ENCODE data around the gene HIRA. TPM values are rescaled to one million over a fixed set of nuclear protein-coding genes. Genes with fewer than 3 reads are reported as not detected.

Gene HIRA
- total and polyA plus RNA-seq, 11 donors, result 3.7 to 25.4 (median 17.3) TPM

DNA sequence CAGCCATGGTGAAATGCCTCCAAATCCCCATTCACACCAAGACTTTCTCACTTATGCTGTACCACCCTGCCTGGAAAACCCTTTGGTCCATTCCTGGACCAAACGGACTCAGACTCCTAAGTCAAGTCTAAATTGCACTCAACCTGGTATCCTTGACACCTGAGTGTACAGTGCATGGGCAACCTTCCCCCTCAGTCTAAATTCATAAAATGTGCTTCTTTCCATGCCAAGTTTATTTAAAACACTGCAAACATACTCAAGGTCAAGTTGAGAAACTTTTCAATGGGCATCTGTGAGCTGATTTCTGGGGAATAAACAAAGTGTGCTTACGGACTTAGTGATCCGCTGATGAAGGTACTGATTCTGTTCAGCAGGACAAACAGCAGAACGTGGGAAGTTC, 26.4 kb downstream of the HIRA start:
- TF ChIP-seq, protein P1, sequence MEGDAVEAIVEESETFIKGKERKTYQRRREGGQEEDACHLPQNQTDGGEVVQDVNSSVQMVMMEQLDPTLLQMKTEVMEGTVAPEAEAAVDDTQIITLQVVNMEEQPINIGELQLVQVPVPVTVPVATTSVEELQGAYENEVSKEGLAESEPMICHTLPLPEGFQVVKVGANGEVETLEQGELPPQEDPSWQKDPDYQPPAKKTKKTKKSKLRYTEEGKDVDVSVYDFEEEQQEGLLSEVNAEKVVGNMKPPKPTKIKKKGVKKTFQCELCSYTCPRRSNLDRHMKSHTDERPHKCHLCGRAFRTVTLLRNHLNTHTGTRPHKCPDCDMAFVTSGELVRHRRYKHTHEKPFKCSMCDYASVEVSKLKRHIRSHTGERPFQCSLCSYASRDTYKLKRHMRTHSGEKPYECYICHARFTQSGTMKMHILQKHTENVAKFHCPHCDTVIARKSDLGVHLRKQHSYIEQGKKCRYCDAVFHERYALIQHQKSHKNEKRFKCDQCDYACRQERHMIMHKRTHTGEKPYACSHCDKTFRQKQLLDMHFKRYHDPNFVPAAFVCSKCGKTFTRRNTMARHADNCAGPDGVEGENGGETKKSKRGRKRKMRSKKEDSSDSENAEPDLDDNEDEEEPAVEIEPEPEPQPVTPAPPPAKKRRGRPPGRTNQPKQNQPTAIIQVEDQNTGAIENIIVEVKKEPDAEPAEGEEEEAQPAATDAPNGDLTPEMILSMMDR (IDR thresholded peaks at IDR 0.05), result no peak
- no peak for TF ChIP-seq POLR2A (IDR thresholded peaks at IDR 0.05)
- Histone ChIP-seq H3K4me1 (peaks cover 0 to 21% (median 8%) of the 10 kb centered on the region in 12 donors), H3K9me3 (no peaks in the 10 kb centered on the region), H3K27ac (no peak overlapping the region), H3K4me3 (no peak overlapping the region), H3K36me3 (peaks cover 0 to 92% (median 70%) of the 10 kb centered on the region in 9 donors), H3K27me3 (no peaks in the 10 kb centered on the region)
- WGBS, 4 donors, result 93 to 97% (median 95%) methylated on average over 4 of the region's 4 CpGs
- DNase-seq (no peak), ATAC-seq (no peak)
- intact Hi-C loops (cut with DNase I), result no loop called here

DNA sequence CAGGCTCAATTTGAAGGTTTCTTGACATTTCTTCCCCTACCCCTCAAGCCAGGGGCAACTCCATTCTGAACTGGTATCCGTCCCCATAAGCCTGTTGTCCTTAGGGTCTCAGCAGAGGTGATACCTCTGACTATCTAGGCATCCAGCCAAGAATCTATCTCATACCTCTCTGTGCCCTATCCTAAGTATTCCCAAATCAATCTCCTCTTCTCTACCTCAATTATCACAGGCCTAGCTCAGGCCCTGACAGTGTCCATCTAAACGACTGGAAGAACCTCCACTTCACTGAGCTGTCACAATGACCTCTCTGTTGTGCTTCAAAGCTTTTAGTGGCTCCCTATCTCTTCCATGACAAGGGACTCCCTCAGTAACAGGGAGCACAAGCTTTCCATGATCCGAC, 26.9 kb downstream of the HIRA start:
- Histone ChIP-seq H3K27me3 (no peaks in the 10 kb centered on the region), H3K4me1 (peaks cover 0 to 21% (median 8%) of the 10 kb centered on the region in 12 donors), H3K27ac (no peak overlapping the region), H3K4me3 (no peak overlapping the region), H3K9me3 (no peaks in the 10 kb centered on the region), H3K36me3 (peaks cover 0 to 92% (median 70%) of the 10 kb centered on the region in 9 donors)
- WGBS, 4 donors, result 77 to 87% (median 82%) methylated on average over 3 of the region's 3 CpGs
- DNase-seq, result no peak
- intact Hi-C loops (cut with DNase I), result loop anchor here in 1 of 10 donors (5.0 kb wide), 1 partner anchor 48 kb away; no protein-coding TSS in a partner anchor
- no peak for ATAC-seq
- no peak for TF ChIP-seq POLR2A (IDR thresholded peaks at IDR 0.05)
- TF ChIP-seq, protein P1 (IDR thresholded peaks at IDR 0.05), result no peak

DNA sequence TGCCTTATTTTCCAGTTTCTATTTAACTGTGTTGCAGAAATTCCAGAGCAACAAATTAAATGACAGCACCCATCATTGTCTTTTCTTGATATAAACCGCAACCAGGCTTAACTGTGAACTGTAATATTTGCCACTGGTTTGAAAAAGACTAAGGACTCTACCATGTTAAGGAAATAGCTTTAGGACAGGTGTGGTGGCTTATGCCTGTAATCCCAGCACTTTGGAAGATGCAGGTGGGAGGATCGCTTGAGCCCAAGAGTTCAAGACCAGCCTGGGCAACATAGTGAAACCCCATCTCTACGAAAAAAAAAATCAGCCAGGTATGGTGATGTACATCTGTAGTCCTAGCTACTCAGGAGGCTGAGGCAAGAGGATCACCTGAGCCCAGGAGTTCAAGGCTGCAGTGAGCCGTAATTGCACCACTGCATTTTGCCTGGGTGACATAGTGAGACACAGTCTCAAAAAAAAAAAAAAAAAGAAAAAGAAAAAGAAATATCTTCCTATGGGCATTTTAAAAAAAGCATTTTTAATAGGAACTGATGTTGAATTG, 28.8 kb downstream of the HIRA start:
- Histone ChIP-seq H3K4me1 (peaks cover 0 to 14% (median 3%) of the 10 kb centered on the region in 12 donors), H3K9me3 (no peaks in the 10 kb centered on the region), H3K27me3 (no peaks in the 10 kb centered on the region), H3K27ac (no peak overlapping the region), H3K4me3 (no peak overlapping the region), H3K36me3 (peaks cover 0 to 91% (median 74%) of the 10 kb centered on the region in 9 donors)
- DNase-seq, result no peak
- intact Hi-C loops (cut with DNase I), result loop anchor here in 1 of 10 donors (5.0 kb wide), 1 partner anchor 50 kb away; no protein-coding TSS in a partner anchor
- 96 to 98% (median 98%) methylated on average over 4 of the region's 4 CpGs for WGBS, 4 donors
- ATAC-seq, result no peak
- TF ChIP-seq POLR2A (IDR thresholded peaks at IDR 0.05), result no peak
- TF ChIP-seq, protein P1 (IDR thresholded peaks at IDR 0.05), result no peak

DNA sequence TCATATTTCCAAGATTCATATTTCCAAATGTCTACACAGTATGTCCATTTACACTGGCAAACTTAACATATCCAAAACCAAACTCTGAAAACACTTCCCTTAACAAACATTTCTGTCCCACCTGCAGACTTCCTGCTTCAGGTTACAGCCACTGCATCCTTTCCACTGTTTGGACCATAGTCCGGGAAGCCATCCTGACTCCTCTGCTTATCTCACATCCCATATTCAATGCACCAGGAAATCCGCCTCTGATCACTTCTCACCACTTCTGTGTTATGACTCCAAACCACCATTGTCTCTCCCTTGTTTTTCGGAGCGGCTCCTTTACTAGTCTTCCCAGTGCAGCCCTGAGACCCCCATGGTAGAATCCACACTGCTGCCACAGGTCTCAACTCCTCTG, 30.1 kb downstream of the HIRA start:
- peaks cover 0 to 7% (median 1%) of the 10 kb centered on the region in 12 donors for H3K4me1 ChIP-seq
- no peak overlapping the region for H3K4me3 ChIP-seq
- peaks cover 0 to 91% (median 74%) of the 10 kb centered on the region in 9 donors for H3K36me3 ChIP-seq
- H3K27ac ChIP-seq, result no peak overlapping the region
- H3K27me3 ChIP-seq, result no peaks in the 10 kb centered on the region
- WGBS, 4 donors, result 94 to 96% (median 96%) methylated on average over 4 of the region's 4 CpGs
- ATAC-seq (no peak), DNase-seq (no peak)
- intact Hi-C loops (cut with DNase I), result loop anchor here in 2 of 10 donors (2.0 to 5.0 kb wide), 2 partner anchors 49 to 51 kb away; no protein-coding TSS in a partner anchor
- TF ChIP-seq POLR2A (IDR thresholded peaks at IDR 0.05), result no peak
- TF ChIP-seq, protein P1 (IDR thresholded peaks at IDR 0.05), result no peak
- H3K9me3 ChIP-seq, result no peaks in the 10 kb centered on the region
